OCI-LY3 (cell line): ENCODE data around the gene F2.
"Not testable (repeated sequence)": the region's sequence is repeated elsewhere in the genome, so short reads cannot be mapped to it uniquely, and the experiment has no call there.

Experiments
- H2AFZ ChIP-seq: fragments of 200-600, 300-600 bp; shearing (Covaris generic); 2 replicates; pipeline ENCODE4 v1.6.0; 2014; ENCODE audit warnings: antibody characterized with exemption, low read depth, low read length
- H3K27ac ChIP-seq: fragments of 200-600, 300-600 bp; sonication (generic); 2 replicates; pipeline ENCODE4 v1.5.1; 2014; ENCODE audit warnings: mild to moderate bottlenecking, low read length, moderate library complexity, mixed read lengths
- H3K27me3 ChIP-seq: fragments of 200-600, 300-600 bp; sonication (generic); 2 replicates; pipeline ENCODE4 v1.6.1; 2014; ENCODE audit warnings: low read depth, low read length, mixed read lengths
- H3K36me3 ChIP-seq: fragments of 200-600, 300-600 bp; sonication (generic); replicated peaks from 2 replicates; pipeline ENCODE3; 2014; ENCODE audit warnings: low read depth, low read length, mixed read lengths
- H3K4me1 ChIP-seq: fragments of 300-600, 200-600 bp; sonication (generic); 2 replicates; pipeline ENCODE4 v1.6.1; 2014; ENCODE audit warnings: low read length, mixed read lengths
- H3K4me2 ChIP-seq: fragments of 200-600, 300-600 bp; sonication (generic); 2 replicates; pipeline ENCODE4 v1.6.1; 2014; ENCODE audit warnings: low read length, mixed read lengths
- H3K4me3 ChIP-seq: fragments of 300-600, 200-600 bp; sonication (generic); 2 replicates; pipeline ENCODE4 v1.5.1; 2014; ENCODE audit warnings: antibody characterized with exemption, mild to moderate bottlenecking, low read length, moderate library complexity
- H3K79me2 ChIP-seq: fragments of 300-600, 200-600 bp; shearing (Covaris generic); 2 replicates; pipeline ENCODE4 v1.6.1; 2014; ENCODE audit warnings: mild to moderate bottlenecking, low read length, mixed read lengths
- H3K9ac ChIP-seq: fragments of 300-600, 200-600 bp; shearing (Covaris generic); 2 replicates; pipeline ENCODE4 v1.6.0; 2014; ENCODE audit warnings: mild to moderate bottlenecking, low read length, moderate library complexity
- H3K9me3 ChIP-seq: fragments of 200-600, 300-600 bp; shearing (Covaris generic); 2 replicates; pipeline ENCODE4 v1.6.1; 2014; ENCODE audit warnings: low read length, mixed read lengths; ENCODE audit not compliant: insufficient read depth
- H4K20me1 ChIP-seq: fragments of 200-600, 300-600 bp; sonication (generic); 2 replicates; pipeline ENCODE4 v1.6.1; 2016; ENCODE audit warnings: low read length, mixed read lengths; ENCODE audit not compliant: insufficient read depth
- CTCF ChIP-seq: fragments of 200-600, 300-600 bp; sonication (generic); IDR thresholded peaks from 2 replicates; pipeline ENCODE4 v1.5.1; 2014; ENCODE audit warnings: antibody characterized with exemption, low read length, low read depth
- EZH2phosphoT487 ChIP-seq: fragments of 200-600 bp; shearing (Covaris generic); IDR thresholded peaks from 2 replicates; pipeline ENCODE4 v1.6.1; 2018; ENCODE audit warnings: antibody characterized with exemption, mixed run types, low read depth

The F2 gene

GRCh38 chr11:46719048-46719542 lies at the start of gene F2:
F2 (plus strand) TSS chr11:46719213; CDS start chr11:46719236, 23 bp downstream.
- Histone ChIP-seq H3K4me3 (no peak within 1 kb of the TSS), H3K9ac (no peak within 1 kb of the TSS), H3K4me1 (no peaks in the 10 kb centered on the region), H3K9me3 (no peaks in the 10 kb centered on the region), H3K4me2 (no peak within 1 kb of the TSS), H3K36me3 (no peaks in the 10 kb centered on the region), H3K27me3 (no peaks in the 10 kb centered on the region), H4K20me1 (no peaks in the 10 kb centered on the region), H2AFZ (no peak within 1 kb of the TSS), H3K79me2 (no peaks in the 10 kb centered on the region), H3K27ac (no peak within 1 kb of the TSS)
- TF ChIP-seq EZH2phosphoT487: no peak
- no peak for TF ChIP-seq CTCF

GRCh38 chr11:46669711-46670139 lies 49.3 kb upstream of the F2 start:
- H3K9ac ChIP-seq: no peak overlapping the region
- no peaks in the 10 kb centered on the region for H3K9me3 ChIP-seq
- peaks cover 4% of the 10 kb centered on the region for H3K36me3 ChIP-seq
- H2AFZ ChIP-seq: no peak overlapping the region
- no peaks in the 10 kb centered on the region for H3K27me3 ChIP-seq
- no peaks in the 10 kb centered on the region for H3K4me1 ChIP-seq
- no peaks in the 10 kb centered on the region for H3K79me2 ChIP-seq
- no peak overlapping the region for H3K27ac ChIP-seq
- H3K4me3 ChIP-seq: no peak overlapping the region
- TF ChIP-seq EZH2phosphoT487: no peak
- TF ChIP-seq CTCF: peak; percentile 41
- no peaks in the 10 kb centered on the region for H4K20me1 ChIP-seq
- no peak overlapping the region for H3K4me2 ChIP-seq

GRCh38 chr11:46670521-46670920 lies 48.5 kb upstream of the F2 start:
- H3K27me3 ChIP-seq, H3K4me1 ChIP-seq, H3K9ac ChIP-seq, H2AFZ ChIP-seq, H3K9me3 ChIP-seq, H3K79me2 ChIP-seq, H3K4me3 ChIP-seq, H4K20me1 ChIP-seq, H3K27ac ChIP-seq, H3K4me2 ChIP-seq, H3K36me3 ChIP-seq: not testable (repeated sequence)

GRCh38 chr11:46671958-46672315 lies 47.1 kb upstream of the F2 start:
- no peak overlapping the region for H3K4me2 ChIP-seq
- no peaks in the 10 kb centered on the region for H4K20me1 ChIP-seq
- H3K36me3 ChIP-seq: peaks cover 4% of the 10 kb centered on the region
- no peak overlapping the region for H3K4me3 ChIP-seq
- peaks cover 4% of the 10 kb centered on the region; the same call in 1 of the 2 replicates for H3K4me1 ChIP-seq
- no peaks in the 10 kb centered on the region for H3K27me3 ChIP-seq
- no peak overlapping the region for H3K27ac ChIP-seq
- H3K9ac ChIP-seq: no peak overlapping the region
- H3K9me3 ChIP-seq: no peaks in the 10 kb centered on the region
- H3K79me2 ChIP-seq: no peaks in the 10 kb centered on the region
- no peak for TF ChIP-seq CTCF
- TF ChIP-seq EZH2phosphoT487: no peak
- no peak overlapping the region for H2AFZ ChIP-seq

GRCh38 chr11:46672381-46672839 lies 46.6 kb upstream of the F2 start:
- Histone ChIP-seq H3K4me2 (no peak overlapping the region), H3K27ac (no peak overlapping the region), H4K20me1 (no peaks in the 10 kb centered on the region), H3K27me3 (no peaks in the 10 kb centered on the region), H3K36me3 (peaks cover 4% of the 10 kb centered on the region), H3K9me3 (no peaks in the 10 kb centered on the region), H2AFZ (no peak overlapping the region), H3K79me2 (no peaks in the 10 kb centered on the region), H3K4me3 (no peak overlapping the region), H3K4me1 (peaks cover 6% of the 10 kb centered on the region; the same call in 1 of the 2 replicates), H3K9ac (no peak overlapping the region)
- TF ChIP-seq EZH2phosphoT487 (no peak), CTCF (no peak)
